HL-60 (cell line): ENCODE measurements around the gene PPP6R2.
A peak's percentile ranks its signal among the peaks of the same experiment; 100 is the strongest.

Source experiments
- DNase-seq, 2 experiments: peaks; one replicate each; pipeline ENCODE4 v3.0.0-alpha.2; 2010 to 2020; ENCODE audit warnings: low read depth in 1 of 2, low spot score in 1 of 2
- H3K27ac ChIP-seq: fragments of 250-450 bp; sonication (Bioruptor Pico); replicated peaks from 2 replicates; pipeline ENCODE4 v1.5.1; 2020; ENCODE audit warnings: mild to moderate bottlenecking, moderate library complexity
- H3K27me3 ChIP-seq: fragments of 250-450 bp; sonication (Bioruptor Pico); 2 replicates; pipeline ENCODE4 v1.5.1; 2021; ENCODE audit warnings: mild to moderate bottlenecking, moderate library complexity; ENCODE audit not compliant: insufficient read depth, poor library complexity, severe bottlenecking
- H3K4me3 ChIP-seq: replicated peaks from 2 replicates; pipeline ENCODE4 v1.5.1; 2011; ENCODE audit warnings: mild to moderate bottlenecking, control low read depth, low read length; ENCODE audit not compliant: insufficient read depth
- GABPA ChIP-seq: IDR thresholded peaks from 2 replicates; pipeline ENCODE4 v1.6.1; 2012; ENCODE audit warnings: low read depth
- POLR2AphosphoS5 ChIP-seq: IDR thresholded peaks from 2 replicates; pipeline ENCODE4 v1.6.1; 2012; ENCODE audit warnings: low read depth
- SPI1 ChIP-seq: IDR thresholded peaks from 2 replicates; pipeline ENCODE4 v1.6.1; 2012; ENCODE audit warnings: low read depth, mild to moderate bottlenecking, borderline replicate concordance
- TF ChIP-seq, protein P1 (sequence below): IDR thresholded peaks from one replicate; pipeline ENCODE4 v1.5.1; 2011; ENCODE audit warnings: low read length, control low read depth, inconsistent platforms; ENCODE audit not compliant: insufficient read depth
- TF ChIP-seq, protein P2 (sequence below): IDR thresholded peaks from 2 replicates; pipeline ENCODE4 v1.6.1; 2012; ENCODE audit warnings: low read depth; ENCODE audit not compliant: insufficient replicate concordance

PPP6R2 gene

DNA sequence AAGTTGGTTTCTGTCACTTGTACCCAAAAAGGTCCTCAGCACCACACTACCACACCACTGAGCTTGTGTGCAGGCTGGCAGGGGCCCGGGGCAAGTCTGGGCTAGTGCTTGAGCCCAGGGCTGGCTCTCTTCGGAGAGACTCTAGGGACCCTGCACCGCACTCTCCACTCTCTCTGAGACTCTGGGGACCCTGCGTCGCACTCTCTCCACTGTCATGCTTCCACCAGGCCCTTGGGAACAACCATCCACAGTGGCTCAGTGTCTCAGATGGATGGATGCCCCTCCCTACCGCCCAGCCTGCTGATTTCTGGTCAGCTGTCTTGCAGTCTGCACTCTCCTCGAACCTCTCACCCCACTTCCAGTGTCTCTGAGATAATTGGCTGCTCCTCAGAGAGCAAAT, 133.7 kb downstream of the PPP6R2 start:
- Histone ChIP-seq H3K27ac (no peak overlapping the region), H3K4me3 (no peak overlapping the region), H3K27me3 (peaks cover 21% of the 10 kb centered on the region)
- TF ChIP-seq GABPA (no peak), POLR2AphosphoS5 (no peak), SPI1 (no peak)
- TF ChIP-seq, protein P1, sequence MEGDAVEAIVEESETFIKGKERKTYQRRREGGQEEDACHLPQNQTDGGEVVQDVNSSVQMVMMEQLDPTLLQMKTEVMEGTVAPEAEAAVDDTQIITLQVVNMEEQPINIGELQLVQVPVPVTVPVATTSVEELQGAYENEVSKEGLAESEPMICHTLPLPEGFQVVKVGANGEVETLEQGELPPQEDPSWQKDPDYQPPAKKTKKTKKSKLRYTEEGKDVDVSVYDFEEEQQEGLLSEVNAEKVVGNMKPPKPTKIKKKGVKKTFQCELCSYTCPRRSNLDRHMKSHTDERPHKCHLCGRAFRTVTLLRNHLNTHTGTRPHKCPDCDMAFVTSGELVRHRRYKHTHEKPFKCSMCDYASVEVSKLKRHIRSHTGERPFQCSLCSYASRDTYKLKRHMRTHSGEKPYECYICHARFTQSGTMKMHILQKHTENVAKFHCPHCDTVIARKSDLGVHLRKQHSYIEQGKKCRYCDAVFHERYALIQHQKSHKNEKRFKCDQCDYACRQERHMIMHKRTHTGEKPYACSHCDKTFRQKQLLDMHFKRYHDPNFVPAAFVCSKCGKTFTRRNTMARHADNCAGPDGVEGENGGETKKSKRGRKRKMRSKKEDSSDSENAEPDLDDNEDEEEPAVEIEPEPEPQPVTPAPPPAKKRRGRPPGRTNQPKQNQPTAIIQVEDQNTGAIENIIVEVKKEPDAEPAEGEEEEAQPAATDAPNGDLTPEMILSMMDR: no peak
- TF ChIP-seq, protein P2, sequence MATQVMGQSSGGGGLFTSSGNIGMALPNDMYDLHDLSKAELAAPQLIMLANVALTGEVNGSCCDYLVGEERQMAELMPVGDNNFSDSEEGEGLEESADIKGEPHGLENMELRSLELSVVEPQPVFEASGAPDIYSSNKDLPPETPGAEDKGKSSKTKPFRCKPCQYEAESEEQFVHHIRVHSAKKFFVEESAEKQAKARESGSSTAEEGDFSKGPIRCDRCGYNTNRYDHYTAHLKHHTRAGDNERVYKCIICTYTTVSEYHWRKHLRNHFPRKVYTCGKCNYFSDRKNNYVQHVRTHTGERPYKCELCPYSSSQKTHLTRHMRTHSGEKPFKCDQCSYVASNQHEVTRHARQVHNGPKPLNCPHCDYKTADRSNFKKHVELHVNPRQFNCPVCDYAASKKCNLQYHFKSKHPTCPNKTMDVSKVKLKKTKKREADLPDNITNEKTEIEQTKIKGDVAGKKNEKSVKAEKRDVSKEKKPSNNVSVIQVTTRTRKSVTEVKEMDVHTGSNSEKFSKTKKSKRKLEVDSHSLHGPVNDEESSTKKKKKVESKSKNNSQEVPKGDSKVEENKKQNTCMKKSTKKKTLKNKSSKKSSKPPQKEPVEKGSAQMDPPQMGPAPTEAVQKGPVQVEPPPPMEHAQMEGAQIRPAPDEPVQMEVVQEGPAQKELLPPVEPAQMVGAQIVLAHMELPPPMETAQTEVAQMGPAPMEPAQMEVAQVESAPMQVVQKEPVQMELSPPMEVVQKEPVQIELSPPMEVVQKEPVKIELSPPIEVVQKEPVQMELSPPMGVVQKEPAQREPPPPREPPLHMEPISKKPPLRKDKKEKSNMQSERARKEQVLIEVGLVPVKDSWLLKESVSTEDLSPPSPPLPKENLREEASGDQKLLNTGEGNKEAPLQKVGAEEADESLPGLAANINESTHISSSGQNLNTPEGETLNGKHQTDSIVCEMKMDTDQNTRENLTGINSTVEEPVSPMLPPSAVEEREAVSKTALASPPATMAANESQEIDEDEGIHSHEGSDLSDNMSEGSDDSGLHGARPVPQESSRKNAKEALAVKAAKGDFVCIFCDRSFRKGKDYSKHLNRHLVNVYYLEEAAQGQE: no peak
- no peak for DNase-seq

DNA sequence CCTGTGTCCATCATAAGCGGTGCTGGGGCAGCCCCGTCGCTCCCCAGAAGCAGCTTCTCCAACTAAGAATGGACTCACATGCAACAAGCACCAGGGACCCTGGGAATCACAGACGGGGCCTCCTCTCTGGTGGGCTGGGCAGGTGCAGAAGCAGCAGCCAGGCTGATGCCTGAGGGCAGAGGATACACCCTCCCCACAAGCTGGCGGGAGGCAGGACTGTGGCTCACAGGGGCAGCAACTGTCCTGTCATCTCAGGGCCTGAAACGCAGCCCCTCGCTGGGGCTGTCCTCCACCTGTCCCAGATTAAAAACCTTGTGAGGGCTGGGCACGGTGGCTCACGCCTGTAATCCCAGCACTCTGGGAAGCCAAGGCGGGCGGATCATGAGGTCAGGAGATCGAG, 134.8 kb downstream of the PPP6R2 start:
- TF ChIP-seq POLR2AphosphoS5 (no peak), GABPA (no peak), SPI1 (no peak)
- TF ChIP-seq, protein P1: no peak
- TF ChIP-seq, protein P2: no peak
- no peak overlapping the region for H3K4me3 ChIP-seq
- no peak for DNase-seq
- peaks cover 25% of the 10 kb centered on the region for H3K27me3 ChIP-seq
- H3K27ac ChIP-seq: no peak overlapping the region

DNA sequence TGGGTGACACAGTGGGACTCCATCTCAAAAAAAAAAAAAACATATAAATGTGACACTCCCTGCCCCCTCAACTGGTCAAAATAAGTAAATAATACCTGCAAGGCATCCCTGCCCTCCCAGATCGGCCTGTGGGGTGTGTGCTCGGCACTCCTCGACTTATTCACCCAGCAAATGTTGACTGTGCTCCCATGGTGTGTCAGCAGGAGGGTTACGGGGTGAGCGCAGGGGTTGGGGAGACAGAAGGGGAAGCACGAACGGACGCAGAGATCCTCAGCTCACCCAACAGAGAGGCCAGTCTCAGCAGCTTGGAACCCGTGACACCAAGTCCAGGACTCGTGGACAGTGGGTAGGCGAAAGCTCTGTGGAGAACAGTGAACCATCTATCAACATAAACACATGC, 136.6 kb downstream of the PPP6R2 start:
- Histone ChIP-seq H3K27me3 (peaks cover 25% of the 10 kb centered on the region), H3K4me3 (no peak overlapping the region), H3K27ac (no peak overlapping the region)
- peak in 1 of 2 experiments; percentile 29 for DNase-seq
- TF ChIP-seq, protein P2: no peak
- no peak for TF ChIP-seq GABPA
- TF ChIP-seq SPI1: no peak
- no peak for TF ChIP-seq POLR2AphosphoS5
- TF ChIP-seq, protein P1: no peak
